ENCODE measurements around the gene XYLT1.

GRCh38 chr16:17369421-17370222 is 101.1 kb downstream of the XYLT1 start:
- no peak for TF ChIP-seq CTCF (conservative IDR thresholded peaks at IDR 0.05; ENCODE audit: low read depth, low read length)
- no peak for TF ChIP-seq MXI1 (IDR thresholded peaks at IDR 0.05; ENCODE audit: borderline replicate concordance, low read depth, low read length)
- TF ChIP-seq CEBPB (IDR thresholded peaks at IDR 0.05; ENCODE audit: low read depth, low read length): no peak
- TF ChIP-seq POLR2A (IDR thresholded peaks at IDR 0.05; ENCODE audit: low read depth, low read length): no peak
- no peak for TF ChIP-seq USF2 (IDR thresholded peaks at IDR 0.05; ENCODE audit: low read depth, low read length)
- no peak for TF ChIP-seq ELK1 (IDR thresholded peaks at IDR 0.05; ENCODE audit: borderline replicate concordance, low read depth, low read length)
- no peak for TF ChIP-seq RCOR1 (IDR thresholded peaks at IDR 0.05; ENCODE audit: insufficient replicate concordance, low read length)
- no peak for TF ChIP-seq BHLHE40 (IDR thresholded peaks at IDR 0.05; ENCODE audit: low read depth, low read length)
